Spleen (tissue), 7 donors: ENCODE data around the gene ZFP14.

Experiments used
- CTCF ChIP-seq, 11 experiments: fragments of 200-600 bp in 7 of 11; fragments of 450-650 bp in 4 of 11; sonication (generic) in 4 of 11; IDR thresholded peaks in 8 of 11; conservative IDR thresholded peaks in 3 of 11; 1 replicate in 7 of 11; 2 replicates in 4 of 11; pipeline versions ENCODE4 v1.4.0 to v1.8.0; 2016 to 2021; ENCODE audit warnings: antibody characterized with exemption in 11 of 11, inconsistent platforms in 4 of 11, mild to moderate bottlenecking in 1 of 11
- POLR2AphosphoS5 ChIP-seq, 3 donors: sonication (generic); formaldehyde crosslinking; IDR thresholded peaks; one replicate each; pipeline ENCODE4 v1.5.1; 2017; ENCODE audit warnings: antibody characterized with exemption in 3 of 3
- donor health status: DM: no; HTN: no; CAD: no; lungs with moderate emphysema.
- donor health status: DM: no; HTN: no; CAD: no.
- donor health status: DM: no; HTN: no; CAD: no.

- TF ChIP-seq POLR2AphosphoS5 (IDR thresholded peaks at IDR 0.05) (no peak), CTCF (IDR thresholded peaks at IDR 0.05 in 8 of 11, conservative IDR thresholded peaks at IDR 0.05 in 3 of 11) (no peak)
Measured at GRCh38 chr19:36423925-36424324, 44.9 kb upstream of the ZFP14 start.
